ENCODE data around the gene KIAA1614.
"Not testable (repeated sequence)": the region's sequence is repeated elsewhere in the genome, so short reads cannot be mapped to it uniquely, and the experiment has no call there.

KIAA1614 gene

DNA sequence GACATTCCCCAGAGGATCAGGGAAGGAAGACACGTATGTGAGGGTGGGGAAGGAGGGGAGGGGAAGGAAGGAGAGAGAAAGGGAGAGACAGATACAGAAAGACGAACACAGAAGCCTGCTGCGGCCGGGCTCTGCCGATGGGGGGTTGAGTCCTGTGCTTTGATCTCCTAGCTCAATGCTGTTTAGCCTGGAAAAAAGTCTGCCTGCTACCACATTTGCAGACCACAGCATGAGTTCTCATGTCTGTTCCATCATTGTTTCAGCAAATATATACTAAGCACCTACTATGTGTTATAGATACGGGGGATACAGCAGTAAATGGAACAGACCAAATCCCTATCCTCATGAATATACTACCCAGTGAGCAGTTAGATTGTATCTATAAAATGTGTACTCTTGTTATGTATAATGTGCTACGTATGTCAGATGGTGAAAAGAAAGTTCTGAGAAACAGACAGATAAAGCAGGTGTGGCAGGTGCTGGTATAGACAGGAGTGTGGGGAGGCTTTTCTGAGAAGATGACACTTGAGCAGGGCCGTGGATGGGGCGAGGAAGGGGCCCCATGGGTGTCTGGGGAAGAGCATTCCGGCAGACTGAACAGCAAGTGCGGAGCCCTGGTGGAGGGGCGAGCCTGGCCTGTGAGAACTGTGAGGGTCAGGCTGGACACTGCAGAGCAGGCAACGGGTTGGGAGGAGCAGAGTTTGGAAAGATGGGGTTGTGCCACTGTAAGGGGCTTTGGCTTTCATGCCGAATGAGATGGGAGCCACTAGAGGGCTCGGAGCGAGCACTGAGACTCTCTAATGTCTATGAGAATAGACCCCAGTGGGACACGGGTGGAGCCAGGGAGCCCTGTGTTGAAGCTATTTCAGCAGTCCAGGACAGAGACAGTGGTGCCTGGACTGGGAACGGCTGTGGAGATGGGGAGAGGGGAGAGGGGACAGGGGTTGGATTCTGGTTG, 34.1 kb downstream of the KIAA1614 start:
- no peak for DNase-seq

DNA sequence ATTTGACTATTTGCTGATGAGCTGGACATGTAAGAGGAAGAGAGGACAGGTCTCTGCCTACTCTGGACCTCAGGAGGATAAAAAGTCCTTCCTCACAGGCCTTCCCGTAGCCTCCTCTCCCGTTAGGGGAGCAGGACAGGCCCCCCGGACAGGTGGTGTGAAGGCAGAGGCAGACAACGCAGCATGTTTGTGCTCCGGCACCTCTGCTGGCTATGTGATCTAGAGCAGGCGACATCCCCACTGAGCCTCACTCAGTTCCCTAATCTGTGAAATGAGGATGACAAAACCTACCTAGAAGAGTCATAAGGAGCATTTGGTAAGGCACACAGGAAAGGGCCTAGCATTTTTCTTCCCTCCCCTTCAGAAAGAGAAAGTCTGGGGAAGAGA, 34.8 kb downstream of the KIAA1614 start:
- DNase-seq: no peak

DNA sequence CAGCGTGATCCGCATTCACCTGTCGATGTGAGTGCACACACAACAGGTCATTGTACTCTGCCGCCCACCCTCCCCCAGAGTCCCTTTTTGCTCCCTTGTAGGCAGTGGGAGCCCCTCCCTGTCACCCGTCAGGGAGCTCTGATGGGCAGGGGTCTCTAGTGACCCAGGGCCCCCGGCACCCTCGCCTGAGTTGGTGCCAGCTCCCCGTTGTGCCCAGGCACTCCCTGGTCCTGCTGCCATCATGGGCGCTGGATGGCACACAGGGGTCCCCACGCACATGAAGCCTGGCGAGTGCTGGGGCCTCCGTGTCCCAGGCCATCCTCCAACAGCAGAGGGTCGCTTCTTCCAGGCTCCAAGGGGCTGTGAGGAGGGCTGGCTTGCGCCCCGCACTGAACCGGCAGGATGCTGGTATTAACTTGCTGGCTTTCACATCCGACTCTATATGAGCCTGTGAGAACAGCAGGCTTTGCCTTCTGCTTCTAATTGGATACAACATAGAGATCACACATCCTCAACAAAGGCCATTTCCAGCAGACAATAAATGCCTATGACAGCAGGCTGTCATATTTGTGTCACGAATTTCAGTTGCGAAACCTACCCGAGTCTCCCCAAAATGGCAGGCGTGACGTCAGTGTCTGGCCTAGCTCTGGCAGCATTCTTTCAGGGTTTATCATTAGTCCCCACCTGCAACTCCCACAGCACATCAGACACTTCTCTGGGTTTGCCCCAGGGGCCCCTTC, 35.4 kb downstream of the KIAA1614 start:
- DNase-seq: no peak

DNA sequence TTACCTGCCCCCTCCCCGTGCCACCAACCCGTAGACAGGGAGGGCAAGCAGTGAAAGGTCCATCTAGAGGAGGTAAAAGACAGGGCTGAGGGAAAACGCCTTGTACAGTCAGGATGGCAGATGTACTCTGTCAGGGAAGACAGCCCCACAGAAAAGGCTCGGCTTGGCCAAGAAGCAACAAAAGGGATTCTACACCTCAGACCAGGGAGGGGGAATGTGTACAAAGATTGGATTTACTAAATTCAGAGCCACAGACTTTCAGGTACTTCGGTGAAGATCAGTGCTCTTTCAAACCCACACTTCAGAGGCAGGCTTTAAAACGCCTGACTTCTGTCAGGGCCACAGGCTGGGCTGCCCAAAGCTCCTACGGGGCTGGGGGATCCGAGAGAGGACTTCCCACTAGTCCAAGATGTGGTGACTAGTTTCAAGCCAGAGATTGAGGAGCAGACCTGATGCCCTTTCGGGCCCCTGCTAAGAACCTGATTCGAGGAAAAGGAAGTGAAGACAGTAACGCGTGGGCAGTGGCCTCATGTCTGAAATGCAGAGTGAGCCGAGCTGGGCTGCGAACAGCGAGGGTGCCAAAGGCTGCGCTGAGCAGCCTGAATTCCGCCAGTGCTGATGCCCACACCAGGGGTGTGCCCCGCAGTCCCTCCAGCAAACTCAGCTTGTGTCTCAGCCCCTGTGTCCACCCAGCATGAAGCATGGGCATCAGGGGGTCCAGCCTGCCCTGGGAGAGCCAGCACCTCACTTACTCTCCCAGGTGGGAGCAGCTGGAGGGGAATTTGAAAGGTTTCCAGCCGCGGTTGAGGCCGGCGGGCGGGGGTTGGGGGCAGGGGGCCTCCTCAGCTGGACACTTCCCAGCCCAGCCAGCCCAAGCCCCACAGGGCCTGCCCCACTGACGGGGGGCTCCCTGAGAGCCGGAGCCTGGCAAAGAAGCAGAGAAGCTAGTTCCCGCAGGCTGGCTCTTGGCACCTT, 36.2 kb downstream of the KIAA1614 start:
- no peak for DNase-seq

DNA sequence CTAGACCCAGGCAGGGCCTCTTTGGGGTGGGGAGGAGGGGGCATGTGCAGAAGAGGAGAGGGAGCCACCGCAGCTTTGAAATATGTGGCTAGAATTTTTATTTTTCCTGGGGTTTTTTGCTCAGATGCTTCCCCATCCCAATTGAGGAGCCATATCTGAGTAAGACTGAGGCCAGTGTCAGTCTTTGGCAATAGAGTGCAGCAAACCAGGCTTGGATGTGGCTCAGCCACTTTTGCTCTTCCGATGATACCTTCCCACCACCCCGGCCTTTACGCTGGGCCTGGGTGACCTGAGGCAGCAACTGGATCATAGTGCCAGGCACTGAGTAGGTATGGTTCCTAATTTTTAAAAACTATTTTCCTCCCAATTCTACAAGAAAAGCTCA, 36.9 kb downstream of the KIAA1614 start:
- DNase-seq: no peak

DNA sequence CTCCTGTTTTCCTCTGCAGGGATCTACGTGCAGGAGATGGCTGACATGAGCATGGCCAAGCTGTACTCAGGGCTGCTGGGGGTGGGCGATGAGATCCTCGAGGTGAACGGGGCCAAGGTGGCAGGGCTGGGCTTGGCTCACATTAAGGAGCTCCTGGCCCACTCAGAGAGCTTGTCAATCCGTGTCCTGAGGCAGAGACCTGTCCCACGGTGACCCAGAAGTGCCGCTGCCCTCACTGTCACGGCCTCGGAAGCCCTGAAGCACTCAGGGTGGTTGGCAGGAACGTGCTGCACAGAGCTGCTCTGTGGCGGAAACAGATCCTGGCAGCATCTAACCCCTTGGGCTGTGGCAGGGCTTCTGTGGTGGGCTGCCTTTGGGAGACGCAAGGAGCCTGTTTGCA, 37.6 kb downstream of the KIAA1614 start:
- DNase-seq: no peak

DNA sequence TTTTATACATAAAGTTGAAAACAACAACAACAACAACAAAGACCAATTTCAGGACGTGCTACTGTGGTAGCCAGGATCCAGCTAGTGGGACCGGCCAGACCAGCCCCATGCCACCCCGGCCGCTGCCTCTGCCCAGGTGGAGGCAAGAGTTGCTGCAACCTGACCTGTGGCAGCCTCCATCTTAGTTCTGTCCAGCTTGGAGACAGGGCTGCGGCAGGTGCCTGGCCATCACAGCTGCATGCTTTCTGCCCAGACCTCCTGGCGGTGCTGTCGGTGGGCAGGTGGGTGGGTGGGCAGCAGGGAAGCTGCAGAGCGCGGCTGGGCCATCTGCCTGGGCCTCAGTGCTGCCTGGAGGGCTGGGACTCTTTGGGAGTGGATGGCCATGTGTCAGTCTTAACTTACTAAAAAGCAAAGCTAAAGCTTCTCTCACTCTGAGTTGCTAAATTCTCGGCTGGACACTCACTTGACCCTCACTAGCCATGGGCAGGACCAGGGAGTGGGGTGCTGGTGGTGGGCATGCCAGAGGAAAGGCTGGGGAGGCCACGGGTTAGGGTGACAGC, 38.6 kb downstream of the KIAA1614 start:
- no peak for DNase-seq

DNA sequence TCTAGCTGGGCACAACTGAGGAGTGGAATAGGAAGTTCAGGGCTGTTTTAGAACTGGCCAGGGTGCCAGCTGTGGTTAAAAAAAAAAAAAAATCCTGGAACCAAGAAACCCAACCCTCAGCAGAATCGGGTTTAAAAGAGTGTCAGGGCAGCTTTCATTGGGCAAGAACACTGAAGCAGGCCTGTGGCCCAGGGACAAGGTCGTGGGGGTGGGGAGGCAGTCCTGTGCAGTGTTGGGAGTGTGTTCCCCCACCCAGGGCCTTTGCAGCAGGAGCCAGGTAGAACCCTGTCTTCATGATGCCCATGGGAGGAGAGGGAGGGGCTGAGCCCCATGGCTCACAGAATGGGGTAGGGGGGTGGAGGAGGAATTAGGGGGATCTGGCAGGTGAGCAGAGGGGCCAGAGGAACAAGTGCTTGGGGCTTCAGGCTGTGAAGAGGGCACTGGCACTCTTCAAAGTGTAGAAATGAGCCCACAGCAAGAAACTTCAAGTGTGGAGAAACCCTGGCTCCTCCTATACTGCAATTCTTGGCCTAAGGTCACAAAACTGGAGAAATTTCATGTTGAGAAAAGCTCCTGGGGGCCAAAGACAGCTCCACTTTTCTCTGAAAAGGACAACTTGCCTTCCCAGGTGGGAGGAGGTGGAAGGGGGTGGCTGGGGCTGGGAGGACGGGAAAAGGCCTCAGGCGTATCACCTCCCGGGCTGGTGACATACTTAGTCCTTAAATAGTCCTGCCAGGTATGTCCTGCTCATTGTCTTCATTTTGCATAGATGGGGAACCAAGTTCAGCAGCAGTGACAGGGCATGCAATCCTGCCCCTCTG, 39.3 kb downstream of the KIAA1614 start:
- peak; percentile 69 for DNase-seq

DNA sequence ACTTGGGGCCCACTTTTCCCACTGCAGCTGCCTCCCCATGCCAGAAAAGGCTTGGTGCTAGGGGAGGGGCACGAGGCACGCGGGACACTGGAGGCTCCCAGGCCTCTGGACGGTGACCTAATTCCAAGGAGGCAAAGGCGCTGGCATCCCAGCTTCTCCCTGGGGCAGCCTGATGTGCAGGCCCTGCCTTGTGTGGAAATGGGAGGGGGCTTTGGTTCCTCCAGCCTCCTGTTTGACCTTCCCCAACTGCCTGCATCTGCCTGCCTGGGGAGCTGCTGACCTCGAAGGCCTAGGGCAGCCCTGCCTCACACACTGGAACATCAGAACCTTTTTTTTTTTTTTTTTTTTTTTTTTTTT, 39.9 kb downstream of the KIAA1614 start:
- DNase-seq: no peak

DNA sequence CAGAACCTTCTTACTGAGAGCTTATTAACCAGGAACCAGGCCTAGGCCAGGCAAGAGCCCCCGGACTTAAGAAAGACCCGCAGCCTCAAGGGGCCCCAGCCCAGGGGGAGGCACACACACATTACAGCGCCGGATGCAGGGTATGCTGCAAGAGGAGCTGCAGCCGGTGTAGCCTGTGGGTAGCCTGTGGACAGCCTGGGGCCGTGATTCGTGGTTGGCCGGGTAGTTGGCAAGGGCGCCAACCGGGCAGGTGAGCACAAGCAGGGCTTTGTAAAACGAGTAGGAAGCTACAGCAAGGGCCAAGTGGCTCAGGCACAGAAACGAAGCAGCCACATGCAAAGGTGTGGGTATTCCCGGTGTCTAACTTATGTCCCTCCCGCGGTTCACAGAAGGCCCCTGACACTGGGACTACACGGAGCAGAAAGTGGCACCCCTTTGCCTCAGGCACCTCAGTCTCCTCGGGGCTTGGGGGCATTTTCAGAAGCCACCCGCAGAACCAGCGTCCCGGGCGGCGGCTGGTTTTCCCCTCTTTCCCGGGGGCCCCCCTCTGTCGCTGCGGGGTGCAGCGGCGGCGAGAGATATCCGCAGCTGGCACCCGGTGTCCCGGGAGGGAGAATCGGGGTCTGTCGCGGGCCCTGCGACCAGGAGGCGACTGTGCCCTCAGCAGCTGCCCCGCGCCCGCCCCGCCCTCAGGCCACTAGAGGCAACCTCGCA, 40.8 kb downstream of the KIAA1614 start:
- DNase-seq: no peak

DNA sequence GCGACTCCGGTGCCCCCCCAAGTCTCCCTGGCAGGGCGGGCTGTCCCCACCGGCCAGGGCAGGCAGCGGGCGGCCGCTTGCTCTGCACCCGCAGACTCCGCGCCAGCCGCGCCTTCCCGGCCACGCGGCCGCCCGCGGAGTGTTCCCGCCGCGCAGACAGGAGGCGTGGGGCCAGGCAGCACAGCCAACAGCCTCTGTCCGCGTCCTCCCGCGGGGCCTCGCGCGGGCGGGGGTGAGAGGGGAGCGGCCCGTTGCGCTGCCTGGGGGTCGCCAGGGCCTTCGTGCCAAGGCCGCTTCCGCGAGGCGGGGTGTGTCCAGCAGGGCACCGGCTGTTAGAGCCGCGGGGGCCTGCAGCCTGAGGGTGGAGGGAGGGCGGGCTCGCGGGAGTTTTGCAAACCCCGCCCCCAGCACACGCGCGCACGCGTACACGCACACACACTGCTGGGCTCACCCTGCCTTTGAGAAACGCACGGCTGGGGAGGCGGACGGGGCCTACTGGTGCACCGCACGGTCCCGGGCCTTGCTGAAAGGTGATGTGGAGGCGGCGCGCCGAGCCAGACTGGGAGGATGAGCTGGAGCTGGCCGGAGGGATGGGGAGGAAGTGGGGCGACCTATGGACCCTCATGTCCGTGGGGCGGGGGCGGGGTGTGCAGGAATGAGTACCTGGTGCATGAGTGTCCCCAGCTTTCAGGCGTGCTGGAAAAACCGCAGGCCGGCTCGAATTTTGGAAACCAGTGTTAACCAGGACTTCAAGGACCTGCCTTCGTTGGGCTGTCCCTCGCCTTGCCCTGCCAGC, 41.5 kb downstream of the KIAA1614 start:
- DNase-seq: no peak

DNA sequence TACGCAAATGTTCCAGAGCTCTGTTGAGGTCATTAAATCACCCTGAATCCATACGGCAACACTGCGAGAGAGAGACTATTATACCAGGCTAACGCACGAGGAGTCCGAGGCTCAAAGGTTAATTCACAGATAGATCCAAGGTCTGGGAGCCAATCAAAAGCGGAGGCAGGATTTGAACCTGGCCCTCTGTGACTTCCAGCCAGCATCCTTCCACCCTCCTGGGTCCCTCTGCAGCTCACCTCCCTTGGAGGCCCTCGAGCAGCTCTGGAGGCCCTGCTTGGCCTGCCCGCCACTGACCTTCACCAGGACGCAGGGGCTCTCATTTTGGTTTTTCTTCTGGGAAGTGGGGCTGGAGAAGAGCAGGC, 42.1 kb downstream of the KIAA1614 start:
- DNase-seq: no peak

DNA sequence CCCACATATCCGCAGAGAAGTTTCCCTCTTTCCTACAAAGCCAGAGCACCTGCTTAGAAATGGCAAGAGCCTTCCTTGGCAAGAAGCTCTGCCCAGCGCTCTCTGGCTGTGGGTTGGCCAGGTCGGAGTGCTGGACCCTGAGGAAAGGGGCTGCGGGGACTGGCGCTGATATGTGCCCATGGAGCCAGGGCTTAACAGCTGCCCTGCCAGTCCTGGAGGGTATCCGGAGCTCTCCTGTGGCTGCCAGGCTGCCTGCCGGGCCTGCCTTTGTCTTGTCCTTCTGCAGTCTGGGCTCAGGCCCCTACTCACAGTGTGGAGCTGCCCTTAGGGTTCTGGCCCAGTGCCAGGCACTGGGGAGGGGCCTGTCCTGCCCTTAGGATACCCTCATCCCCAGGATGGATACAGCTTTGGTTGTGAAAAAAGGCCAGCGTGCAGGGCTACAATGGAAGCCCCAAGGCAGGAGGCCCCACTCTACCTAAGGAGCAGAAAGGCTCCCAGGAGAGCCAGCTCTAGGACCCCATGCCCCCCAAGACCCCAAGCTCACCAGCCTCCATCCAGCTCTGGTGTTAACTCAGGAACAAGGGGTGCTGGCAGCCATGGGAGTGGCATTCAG, 43.4 kb downstream of the KIAA1614 start:
- no peak for DNase-seq

DNA sequence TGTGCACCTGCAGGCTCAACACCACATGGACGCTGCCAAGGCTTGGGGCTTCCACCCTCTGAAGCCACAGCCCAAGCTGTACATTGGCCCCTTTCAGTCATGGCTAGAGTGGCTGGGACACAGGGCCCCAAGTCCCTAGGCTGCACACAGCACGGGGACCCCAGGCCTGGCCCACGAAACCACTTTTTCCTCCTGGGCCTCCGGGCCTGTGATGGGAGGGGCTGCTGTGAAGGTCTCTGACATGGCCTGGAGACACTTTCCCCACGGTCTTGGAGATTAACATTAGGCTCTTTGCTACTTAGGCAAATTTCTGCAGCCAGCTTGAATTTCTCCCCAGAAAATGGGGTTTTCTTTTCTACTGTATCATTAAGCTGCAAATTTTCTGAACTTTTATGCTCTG, 46.9 kb downstream of the KIAA1614 start:
- not testable (repeated sequence) for DNase-seq

DNA sequence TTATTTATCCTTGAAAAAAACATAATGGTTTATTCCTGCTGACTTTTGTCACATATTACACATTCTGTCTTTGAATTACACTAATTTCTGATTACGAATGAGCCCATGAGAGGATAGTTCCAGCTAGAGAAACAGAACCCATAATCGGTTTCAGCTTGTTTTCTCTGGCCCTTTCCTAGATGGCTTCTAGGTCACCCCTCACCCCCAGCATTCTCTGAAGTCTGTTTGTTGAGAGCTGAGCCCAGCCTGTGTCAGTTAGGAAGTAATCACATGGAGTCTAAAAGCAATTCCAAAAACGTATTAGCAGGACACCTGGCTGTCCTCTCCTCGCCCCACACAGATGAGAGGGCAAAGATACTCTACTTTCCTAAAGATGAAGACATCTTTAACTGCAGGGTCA, 48.9 kb downstream of the KIAA1614 start:
- no peak for DNase-seq

DNA sequence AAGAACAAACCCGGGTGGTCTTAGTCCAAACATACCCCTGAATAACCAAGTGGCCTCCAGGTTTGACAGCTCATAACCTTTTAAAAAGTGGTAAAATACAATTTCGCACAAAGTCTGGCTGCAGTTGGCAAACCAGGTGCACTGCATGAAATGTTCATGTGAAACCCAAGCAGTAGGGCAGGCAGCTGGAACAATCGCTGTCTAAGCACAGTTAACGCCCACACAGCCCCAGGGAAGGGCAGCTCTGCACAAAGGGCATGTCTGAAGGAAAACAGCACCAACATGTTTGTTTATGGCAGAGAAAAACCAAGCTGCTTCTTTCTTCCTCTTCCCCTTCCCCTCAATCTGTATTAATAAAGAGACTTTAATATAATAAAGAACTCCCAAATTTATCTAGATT, 49.5 kb downstream of the KIAA1614 start:
- peak; percentile 81 for DNase-seq

DNA sequence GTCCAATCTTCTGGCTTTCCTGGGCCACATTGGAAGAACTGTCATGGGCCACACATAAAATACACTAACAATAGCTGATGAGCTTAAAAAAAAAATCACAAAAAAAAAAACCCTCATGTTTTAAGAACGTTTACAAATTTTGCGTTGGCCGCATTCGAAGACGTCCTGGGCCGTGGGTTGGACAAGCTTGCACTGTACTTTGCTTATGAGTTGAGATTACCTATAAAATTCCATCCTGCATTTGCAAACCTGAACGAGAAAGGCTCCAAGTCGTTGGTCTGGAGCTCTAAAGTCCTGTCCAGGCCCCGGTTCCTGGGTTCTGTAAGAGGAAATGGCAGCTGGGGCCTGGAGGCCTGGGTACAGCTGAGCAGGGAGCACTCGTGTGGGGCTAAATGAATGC, 51.4 kb downstream of the KIAA1614 start:
- DNase-seq: no peak

DNA sequence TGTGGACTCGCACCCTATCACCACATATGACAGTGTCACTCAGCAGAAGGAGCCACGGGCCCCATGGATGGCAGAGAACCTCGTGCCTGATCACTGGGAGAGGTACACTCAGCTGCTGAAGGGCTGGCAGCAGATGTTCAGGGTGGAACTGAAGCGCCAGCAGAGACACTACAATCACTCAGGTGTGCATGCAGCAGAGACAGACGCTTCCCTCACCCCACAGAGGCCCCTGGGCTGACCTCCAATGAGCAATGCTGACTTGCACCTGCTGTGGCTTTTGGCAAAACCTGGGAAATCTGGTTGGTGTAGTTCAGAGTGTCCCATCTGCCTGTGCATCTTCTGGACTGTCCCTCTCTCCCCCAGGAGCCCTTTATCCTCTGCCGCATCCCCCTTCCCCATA, 51.9 kb downstream of the KIAA1614 start:
- peak; percentile 79 for DNase-seq

DNA sequence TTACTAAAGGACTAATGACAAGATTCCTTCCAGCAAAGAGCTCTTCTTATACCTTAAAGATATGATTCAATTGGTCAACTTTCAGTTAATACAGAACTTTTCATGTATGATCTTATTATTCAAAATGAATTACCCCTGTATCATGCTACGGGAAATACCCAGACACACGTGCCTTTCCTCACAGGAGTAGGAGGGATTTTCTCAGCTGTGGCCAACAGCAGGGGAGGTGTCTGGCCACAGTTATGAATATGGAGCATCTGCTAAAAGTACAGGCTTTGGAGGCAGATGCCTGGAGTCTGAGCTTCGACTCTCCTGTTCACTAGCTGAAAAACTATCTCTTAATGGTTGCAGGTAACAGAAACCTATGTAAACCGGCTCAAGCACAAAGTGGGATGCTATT, 53.6 kb downstream of the KIAA1614 start:
- DNase-seq: no peak

All from RPMI8226 (cell line).